Subcutaneous adipose tissue (tissue), 4 donors: Measurements from ENCODE around the gene DNAI7. TPM values are rescaled to one million over a fixed set of nuclear protein-coding genes. Genes with fewer than 3 reads are reported as not detected.

Experiments used
- CTCF ChIP-seq: fragments of 450-650 bp; IDR thresholded peaks from one replicate; pipeline ENCODE4 v1.5.1; 2016; ENCODE audit warnings: low read depth, mild to moderate bottlenecking, control low read depth, antibody characterized with exemption, moderate library complexity
- total RNA-seq, 4 donors: library from RNA; depleted of rRNA; stranded (reverse); fragments of >200 nt; gene quantifications; one replicate each; pipeline ENCODE4 v1.1.0, GENCODE V29; 2016

Gene DNAI7
- total RNA-seq, 4 donors from 2014 or later = 0.34 to 0.44 TPM; not detected in 2

GRCh38 chr12:25121916-25122315 is 73.0 kb downstream of the DNAI7 start:
- TF ChIP-seq CTCF = no peak

GRCh38 chr12:25121110-25121509 is 73.8 kb downstream of the DNAI7 start:
- TF ChIP-seq CTCF = no peak

- TF ChIP-seq CTCF = no peak
Measured at GRCh38 chr12:25119020-25119419, 75.9 kb downstream of the DNAI7 start.

- TF ChIP-seq CTCF = no peak
Measured at GRCh38 chr12:25115677-25116076, 79.3 kb downstream of the DNAI7 start.

GRCh38 chr12:25113651-25114050 is 81.3 kb downstream of the DNAI7 start:
- no peak for TF ChIP-seq CTCF

- TF ChIP-seq CTCF = no peak
Measured at GRCh38 chr12:25110260-25110659, 84.7 kb downstream of the DNAI7 start.

- no peak for TF ChIP-seq CTCF
Measured at GRCh38 chr12:25107920-25108319, 87.0 kb downstream of the DNAI7 start.

- TF ChIP-seq CTCF = no peak
Measured at GRCh38 chr12:25106818-25107217, 88.1 kb downstream of the DNAI7 start.
